ENCODE results near the gene TCP1. TPM values are rescaled to one million over a fixed set of nuclear protein-coding genes. Genes with fewer than 3 reads are reported as not detected.
"Not testable (repeated sequence)": the region's sequence is repeated elsewhere in the genome, so short reads cannot be mapped to it uniquely, and the experiment has no call there.

TCP1 gene
- total and polyA plus RNA-seq, 10 donors = 74.3 to 136 (median 111) TPM

- Histone ChIP-seq H3K4me1 (peaks cover 0 to 12% (median 7%) of the 10 kb centered on the region in 6 donors), H3K36me3 (no peaks in the 10 kb centered on the region), H3K9me3 (no peaks in the 10 kb centered on the region), H3K4me3 (no peak overlapping the region), H3K27ac (no peak overlapping the region), H3K27me3 (replicated peaks in 1 of 7) (peaks cover 0 to under 1% (median 0%) of the 10 kb centered on the region in 7 donors)
- TF ChIP-seq CTCF (IDR thresholded peaks at IDR 0.05 in 8 of 11, conservative IDR thresholded peaks at IDR 0.05 in 3 of 11) = no peak
- TF ChIP-seq POLR2A (IDR thresholded peaks at IDR 0.05) = no peak
- no peak for TF ChIP-seq POLR2AphosphoS5 (IDR thresholded peaks at IDR 0.05)
- DNase-seq = no peak
- intact Hi-C loops (cut with DNase I; ENCODE audit: low total_unique reads) = no loop called here
- WGBS, 5 donors = 89 to 92% (median 91%) methylated on average over 16 of the region's 16 CpGs
These were observed 37.7 kb upstream of the TCP1 start for GRCh38 chr6:159826968-159827647.

- Histone ChIP-seq H3K36me3 (no peaks in the 10 kb centered on the region), H3K27me3 (replicated peaks in 1 of 7) (peaks cover 0 to 4% (median 0%) of the 10 kb centered on the region in 7 donors), H3K4me1 (peaks cover 0 to 16% (median 9%) of the 10 kb centered on the region in 6 donors), H3K4me3 (no peak overlapping the region), H3K9me3 (no peaks in the 10 kb centered on the region), H3K27ac (no peak overlapping the region)
- TF ChIP-seq CTCF (IDR thresholded peaks at IDR 0.05 in 8 of 11, conservative IDR thresholded peaks at IDR 0.05 in 3 of 11) (no peak), POLR2A (IDR thresholded peaks at IDR 0.05) (no peak), POLR2AphosphoS5 (IDR thresholded peaks at IDR 0.05) (no peak)
- no peak for DNase-seq
- WGBS, 5 donors = 91 to 96% (median 95%) methylated on average over 13 of the region's 13 CpGs
- intact Hi-C loops (cut with DNase I; ENCODE audit: low total_unique reads) = no loop called here
These were observed 36.6 kb upstream of the TCP1 start for GRCh38 chr6:159826004-159826403.

GRCh38 chr6:159824690-159825089 is 35.3 kb upstream of the TCP1 start:
- H3K27me3 ChIP-seq (replicated peaks in 1 of 7); H3K4me3 ChIP-seq; intact Hi-C loops (cut with DNase I; ENCODE audit: low total_unique reads); H3K9me3 ChIP-seq; H3K27ac ChIP-seq; H3K36me3 ChIP-seq; DNase-seq: not testable (repeated sequence)
- 91 to 97% (median 96%) methylated on average over 9 of the region's 9 CpGs for WGBS, 5 donors
- peaks cover 0 to 24% (median 16%) of the 10 kb centered on the region in 6 donors for H3K4me1 ChIP-seq

GRCh38 chr6:159823953-159824352 is 34.6 kb upstream of the TCP1 start:
- H3K27ac ChIP-seq = no peak overlapping the region
- intact Hi-C loops (cut with DNase I; ENCODE audit: low total_unique reads) = no loop called here
- TF ChIP-seq CTCF (IDR thresholded peaks at IDR 0.05 in 8 of 11, conservative IDR thresholded peaks at IDR 0.05 in 3 of 11) = no peak
- no peak for TF ChIP-seq POLR2A (IDR thresholded peaks at IDR 0.05)
- no peak for TF ChIP-seq POLR2AphosphoS5 (IDR thresholded peaks at IDR 0.05)
- H3K36me3 ChIP-seq = no peaks in the 10 kb centered on the region
- peaks cover 0 to 22% (median 14%) of the 10 kb centered on the region in 6 donors for H3K4me1 ChIP-seq
- 88 to 93% (median 89%) methylated on average over 3 of the region's 3 CpGs for WGBS, 5 donors
- no peak overlapping the region for H3K4me3 ChIP-seq
- H3K9me3 ChIP-seq = no peaks in the 10 kb centered on the region
- DNase-seq = no peak
- H3K27me3 ChIP-seq (replicated peaks in 1 of 7) = peaks cover 0 to 7% (median 0%) of the 10 kb centered on the region in 7 donors
